H9 (cell line): ENCODE results near the gene LITAFD. TPM values are rescaled to one million over a fixed set of nuclear protein-coding genes. Genes with fewer than 3 reads are reported as not detected.

ENCODE experiments used
- DNase-seq: peaks from one replicate; pipeline ENCODE4 v3.0.0-alpha.2; 2017
- H2AFZ ChIP-seq: one replicate; pipeline ENCODE4 v1.6.1; 2013; ENCODE audit warnings: mild to moderate bottlenecking, low read length, control low read depth, moderate library complexity
- H2AK5ac ChIP-seq: 2 replicates; pipeline ENCODE4 v1.6.1; 2013; ENCODE audit warnings: low read length, control low read depth, mixed read lengths; ENCODE audit not compliant: insufficient read length
- H2BK120ac ChIP-seq: one replicate; pipeline ENCODE4 v1.6.1; 2013; ENCODE audit warnings: low read depth, mild to moderate bottlenecking, low read length, control low read depth, inconsistent platforms; ENCODE audit not compliant: poor library complexity, severe bottlenecking
- H2BK12ac ChIP-seq: 2 replicates; pipeline ENCODE4 v1.6.1; 2013; ENCODE audit warnings: low read length, control low read depth, mixed read lengths, low read depth; ENCODE audit not compliant: insufficient read length
- H2BK15ac ChIP-seq: 2 replicates; pipeline ENCODE4 v1.6.1; 2013; ENCODE audit warnings: low read depth, low read length, control low read depth
- H2BK20ac ChIP-seq: one replicate; pipeline ENCODE4 v1.6.1; 2013; ENCODE audit warnings: low read depth, mild to moderate bottlenecking, low read length, control low read depth, inconsistent platforms; ENCODE audit not compliant: poor library complexity, severe bottlenecking
- H2BK5ac ChIP-seq: 2 replicates; pipeline ENCODE4 v1.6.1; 2013; ENCODE audit warnings: low read length, control low read depth, mixed read lengths; ENCODE audit not compliant: insufficient read length
- H3K14ac ChIP-seq: 2 replicates; pipeline ENCODE4 v1.6.1; 2013; ENCODE audit warnings: low read length, control low read depth; ENCODE audit not compliant: insufficient read depth
- H3K18ac ChIP-seq: 2 replicates; pipeline ENCODE4 v1.6.1; 2013; ENCODE audit warnings: low read depth, mild to moderate bottlenecking, mixed read lengths, low read length, control low read depth; ENCODE audit not compliant: insufficient read length
- H3K23ac ChIP-seq: 2 replicates; pipeline ENCODE4 v1.6.1; 2013; ENCODE audit warnings: low read length, control low read depth, mixed read lengths, low read depth; ENCODE audit not compliant: insufficient read length
- H3K23me2 ChIP-seq: 2 replicates; pipeline ENCODE4 v1.6.1; 2013; ENCODE audit warnings: low read depth, mild to moderate bottlenecking, mixed read lengths, low read length, control low read depth; ENCODE audit not compliant: insufficient read length, poor library complexity, severe bottlenecking
- H3K27ac ChIP-seq: 2 replicates; pipeline ENCODE4 v1.5.1; 2013; ENCODE audit warnings: low read length, control low read depth, mixed read lengths, low read depth; ENCODE audit not compliant: insufficient read length
- H3K27me3 ChIP-seq: 2 replicates; pipeline ENCODE4 v1.6.1; 2013; ENCODE audit warnings: low read length, control low read depth, inconsistent platforms; ENCODE audit not compliant: insufficient read depth
- H3K4ac ChIP-seq: 2 replicates; pipeline ENCODE4 v1.6.1; 2013; ENCODE audit warnings: low read depth, mild to moderate bottlenecking, control low read depth, inconsistent platforms, low read length, moderate library complexity
- H3K4me1 ChIP-seq: 2 replicates; pipeline ENCODE4 v1.6.1; 2013; ENCODE audit warnings: low read length, control low read depth, inconsistent platforms; ENCODE audit not compliant: insufficient read depth
- H3K4me2 ChIP-seq: 2 replicates; pipeline ENCODE4 v1.6.1; 2013; ENCODE audit warnings: low read length, control low read depth, mixed read lengths; ENCODE audit not compliant: insufficient read length, insufficient read depth
- H3K56ac ChIP-seq: 2 replicates; pipeline ENCODE4 v1.6.1; 2013; ENCODE audit warnings: low read depth, mild to moderate bottlenecking, mixed read lengths, low read length, control low read depth; ENCODE audit not compliant: insufficient read length
- H3K79me1 ChIP-seq: 2 replicates; pipeline ENCODE4 v1.6.1; 2013; ENCODE audit warnings: low read depth, mild to moderate bottlenecking, moderate library complexity, low read length, control low read depth, inconsistent platforms; ENCODE audit not compliant: insufficient read depth, poor library complexity, severe bottlenecking
- H3K79me2 ChIP-seq: 2 replicates; pipeline ENCODE4 v1.6.1; 2013; ENCODE audit warnings: low read length, control low read depth, inconsistent platforms; ENCODE audit not compliant: insufficient read depth
- H3K9ac ChIP-seq: 2 replicates; pipeline ENCODE4 v1.6.1; 2013; ENCODE audit warnings: low read length, control low read depth, mixed read lengths; ENCODE audit not compliant: insufficient read length; ENCODE audit errors: extremely low read depth
- H3K9me3 ChIP-seq: one replicate; pipeline ENCODE4 v1.6.1; 2013; ENCODE audit warnings: low read depth, low read length, inconsistent platforms; ENCODE audit not compliant: control insufficient read depth
- H3T11ph ChIP-seq: one replicate; pipeline ENCODE4 v1.6.1; 2013; ENCODE audit warnings: mild to moderate bottlenecking, low read length, control low read depth, inconsistent platforms
- H4K20me1 ChIP-seq: one replicate; pipeline ENCODE4 v1.6.1; 2013; ENCODE audit not compliant: control insufficient read depth, insufficient read length, insufficient read depth
- H4K5ac ChIP-seq: 2 replicates; pipeline ENCODE4 v1.6.1; 2013; ENCODE audit warnings: low read depth, mild to moderate bottlenecking, mixed read lengths, low read length, control low read depth; ENCODE audit not compliant: insufficient read length
- H4K8ac ChIP-seq: replicated peaks from 2 replicates; pipeline ENCODE4 v1.6.1; 2013; ENCODE audit warnings: low read length, control low read depth, mixed read lengths, low read depth; ENCODE audit not compliant: insufficient read length
- H4K91ac ChIP-seq: 2 replicates; pipeline ENCODE4 v1.6.1; 2013; ENCODE audit warnings: low read depth, mild to moderate bottlenecking, moderate library complexity, mixed read lengths, low read length, control low read depth; ENCODE audit not compliant: insufficient read length
- H3K27ac Mint-ChIP-seq, 3 experiments: 2 replicates in 2 of 3; 3 replicates in 1 of 3; pipeline ENCODE4 v1.8.0; 2020 to 2021; ENCODE audit warnings: mixed read lengths in 3 of 3, mild to moderate bottlenecking in 1 of 3, moderate library complexity in 1 of 3
- H3K27me3 Mint-ChIP-seq: 2 replicates; pipeline ENCODE4 v1.8.0; 2021; ENCODE audit warnings: low read depth, mild to moderate bottlenecking, moderate library complexity, mixed read lengths
- H3K36me3 Mint-ChIP-seq, 3 experiments: 2 replicates in 2 of 3; 3 replicates in 1 of 3; pipeline ENCODE4 v1.8.0; 2020 to 2021; ENCODE audit warnings: low read depth in 3 of 3, mixed read lengths in 3 of 3; ENCODE audit not compliant: insufficient read depth in 1 of 3
- H3K4me1 Mint-ChIP-seq, 2 experiments: 2 replicates each; pipeline ENCODE4 v1.8.0; 2020; ENCODE audit warnings: mixed read lengths in 2 of 2
- H3K4me3 Mint-ChIP-seq, 2 experiments: 2 replicates in 1 of 2; 3 replicates in 1 of 2; pipeline ENCODE4 v1.8.0; 2020 to 2021; ENCODE audit warnings: mild to moderate bottlenecking in 2 of 2, mixed read lengths in 2 of 2, moderate library complexity in 1 of 2
- H3K9me3 Mint-ChIP-seq, 2 experiments: 2 replicates in 1 of 2; 3 replicates in 1 of 2; pipeline ENCODE4 v1.8.0; 2020; ENCODE audit warnings: mild to moderate bottlenecking in 2 of 2, mixed read lengths in 2 of 2, moderate library complexity in 1 of 2
- WGBS: extraction: QIAGEN DNeasy Blood & Tissue Kit; methylation state at CpG from one replicate; pipeline ENCODE4 v1.1.7; 2013; ENCODE audit warnings: missing lambda C conversion rate, low lambda C conversion rate, mixed read lengths; ENCODE audit not compliant: insufficient read length; ENCODE audit errors: extremely low coverage; 5-methylcytosine and 5-hydroxymethylcytosine counted together
- total RNA-seq: library from RNA; stranded (reverse); gene quantifications from 2 replicates; pipeline ENCODE4 v1.2.1, GENCODE V29; 2021
- TF ChIP-seq, protein P1 (sequence below): fragments of 200-600 bp; sonication (generic); conservative IDR thresholded peaks from 3 replicates; pipeline ENCODE4 v1.8.0; 2021; ENCODE audit warnings: antibody characterized with exemption, mild to moderate bottlenecking

Gene LITAFD
- total RNA-seq, 1 experiment from 2014 or later: not detected

DNA sequence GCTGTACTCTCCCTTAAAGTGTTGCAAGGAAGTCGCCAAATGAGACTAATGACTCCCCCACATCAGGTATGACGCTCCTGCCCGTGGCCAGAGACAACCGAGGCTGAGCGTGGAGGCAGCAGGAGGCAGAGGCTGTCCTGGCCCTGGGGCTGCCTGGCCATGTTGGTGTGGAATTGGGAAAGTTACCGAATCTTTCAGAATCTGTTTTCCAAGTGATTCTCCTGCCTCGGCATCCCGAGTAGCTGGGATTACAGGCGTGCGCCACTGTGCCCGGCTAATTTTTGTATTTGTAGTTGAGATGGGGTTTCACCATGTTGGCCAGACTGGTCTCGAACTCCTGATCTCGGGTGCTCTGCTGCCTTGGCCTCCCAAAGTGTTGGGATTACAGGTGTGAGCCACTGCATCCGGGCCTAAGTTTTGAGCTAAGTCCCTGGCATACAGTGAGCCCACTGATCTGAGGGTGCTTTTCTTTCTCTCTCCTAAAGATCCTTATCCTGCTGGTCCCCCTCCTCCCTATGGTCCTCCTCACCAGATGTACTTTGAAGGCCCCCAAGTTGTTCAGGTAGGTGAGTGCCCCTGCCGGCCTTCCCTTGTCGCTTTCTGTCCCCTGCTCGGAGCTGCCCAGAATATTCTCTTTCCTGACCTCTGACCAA is 700 bp downstream of the LITAFD start:
- Histone ChIP-seq H3K14ac (no peak overlapping the region), H2BK20ac (no peak overlapping the region), H3K79me1 (no peaks in the 10 kb centered on the region), H3K23ac (no peak overlapping the region), H3K56ac (no peak overlapping the region), H3K27me3 (no peaks in the 10 kb centered on the region), H3K9me3 (no peaks in the 10 kb centered on the region), H2AFZ (no peak overlapping the region), H3K23me2 (no peaks in the 10 kb centered on the region), H4K91ac (no peak overlapping the region), H3K4ac (no peak overlapping the region), H3K4me2 (no peak overlapping the region), H4K8ac (no peak overlapping the region), H3T11ph (no peak overlapping the region), H4K5ac (no peak overlapping the region), H3K27ac (no peak overlapping the region), H3K4me1 (no peaks in the 10 kb centered on the region; the same call in 1 of the 2 replicates), H4K20me1 (peaks cover 4% of the 10 kb centered on the region), H2BK120ac (no peak overlapping the region), H2BK15ac (no peak overlapping the region), H2BK12ac (no peak overlapping the region), H2BK5ac (no peak overlapping the region), H3K18ac (no peak overlapping the region), H3K9ac (no peak overlapping the region), H2AK5ac (no peak overlapping the region), H3K79me2 (no peaks in the 10 kb centered on the region)
- Mint-ChIP-seq H3K36me3 (peaks cover 5 to 13% (median 5%) of the 10 kb centered on the region in 3 experiments; a peak in 5 of 7 replicates), H3K27me3 (peaks cover 2% of the 10 kb centered on the region), H3K4me3 (no peak overlapping the region), H3K4me1 (peaks cover 31% of the 10 kb centered on the region in 2 experiments), H3K27ac (peak overlapping the region in 2 of 3 experiments; percentile 56 to 86; a peak in 4 of 7 replicates), H3K9me3 (no peaks in the 10 kb centered on the region; a peak in 1 of 5 replicates)
- DNase-seq: no peak
- TF ChIP-seq, protein P1, sequence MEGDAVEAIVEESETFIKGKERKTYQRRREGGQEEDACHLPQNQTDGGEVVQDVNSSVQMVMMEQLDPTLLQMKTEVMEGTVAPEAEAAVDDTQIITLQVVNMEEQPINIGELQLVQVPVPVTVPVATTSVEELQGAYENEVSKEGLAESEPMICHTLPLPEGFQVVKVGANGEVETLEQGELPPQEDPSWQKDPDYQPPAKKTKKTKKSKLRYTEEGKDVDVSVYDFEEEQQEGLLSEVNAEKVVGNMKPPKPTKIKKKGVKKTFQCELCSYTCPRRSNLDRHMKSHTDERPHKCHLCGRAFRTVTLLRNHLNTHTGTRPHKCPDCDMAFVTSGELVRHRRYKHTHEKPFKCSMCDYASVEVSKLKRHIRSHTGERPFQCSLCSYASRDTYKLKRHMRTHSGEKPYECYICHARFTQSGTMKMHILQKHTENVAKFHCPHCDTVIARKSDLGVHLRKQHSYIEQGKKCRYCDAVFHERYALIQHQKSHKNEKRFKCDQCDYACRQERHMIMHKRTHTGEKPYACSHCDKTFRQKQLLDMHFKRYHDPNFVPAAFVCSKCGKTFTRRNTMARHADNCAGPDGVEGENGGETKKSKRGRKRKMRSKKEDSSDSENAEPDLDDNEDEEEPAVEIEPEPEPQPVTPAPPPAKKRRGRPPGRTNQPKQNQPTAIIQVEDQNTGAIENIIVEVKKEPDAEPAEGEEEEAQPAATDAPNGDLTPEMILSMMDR: no peak
- no CpG with 5 or more reads among the region's 17 CpGs for WGBS
